Activated naive CD4-positive, alpha-beta T cell treated with anti-CD3 and anti-CD28 coated beads, Interleukin-2, amount 50 U/mL, for 72 hours (primary cell): ENCODE results near the gene KRTAP10-10. TPM values are rescaled to one million over a fixed set of nuclear protein-coding genes. Genes with fewer than 3 reads are reported as not detected.
"Not testable (repeated sequence)": the region's sequence is repeated elsewhere in the genome, so short reads cannot be mapped to it uniquely, and the experiment has no call there.

ENCODE experiments used
- ATAC-seq, 2 donors: fragments of 150-1000 bp; cut with Tn5 transposase; 2 replicates each; pipeline ENCODE4 v1.10.0; 2021; ENCODE audit warnings: mild to moderate bottlenecking in 2 of 2, moderate library complexity in 2 of 2
- DNase-seq, 2 donors: peaks; one replicate each; pipeline ENCODE4 v3.0.0; 2021 to 2022; ENCODE audit warnings: low spot score in 2 of 2
- H3K27ac Mint-ChIP-seq, 2 donors: one replicate each; pipeline ENCODE4 v1.8.0; 2022; ENCODE audit warnings: mild to moderate bottlenecking in 2 of 2, mixed read lengths in 2 of 2
- H3K36me3 Mint-ChIP-seq, 2 donors: one replicate each; pipeline ENCODE4 v1.8.0; 2022; ENCODE audit warnings: mixed read lengths in 2 of 2
- H3K9me3 Mint-ChIP-seq, 2 donors: one replicate each; pipeline ENCODE4 v1.8.0; 2022; ENCODE audit warnings: mixed read lengths in 2 of 2
- total RNA-seq, 2 donors: library from RNA; stranded (reverse); gene quantifications; one replicate each; pipeline ENCODE4 v1.2.3, GENCODE V29; 2022

Gene KRTAP10-10
- total RNA-seq, 2 donors from 2014 or later, result not detected

- no peaks in the 10 kb centered on the region for H3K36me3 Mint-ChIP-seq
- H3K27ac Mint-ChIP-seq, result peak overlapping the region in 1 of 2 donors; percentile 22
- ATAC-seq, result no peak
- no peak for DNase-seq
- H3K9me3 Mint-ChIP-seq, result no peaks in the 10 kb centered on the region
Measured at GRCh38 chr21:44681152-44681551, 44.0 kb downstream of the KRTAP10-10 start.

DNA sequence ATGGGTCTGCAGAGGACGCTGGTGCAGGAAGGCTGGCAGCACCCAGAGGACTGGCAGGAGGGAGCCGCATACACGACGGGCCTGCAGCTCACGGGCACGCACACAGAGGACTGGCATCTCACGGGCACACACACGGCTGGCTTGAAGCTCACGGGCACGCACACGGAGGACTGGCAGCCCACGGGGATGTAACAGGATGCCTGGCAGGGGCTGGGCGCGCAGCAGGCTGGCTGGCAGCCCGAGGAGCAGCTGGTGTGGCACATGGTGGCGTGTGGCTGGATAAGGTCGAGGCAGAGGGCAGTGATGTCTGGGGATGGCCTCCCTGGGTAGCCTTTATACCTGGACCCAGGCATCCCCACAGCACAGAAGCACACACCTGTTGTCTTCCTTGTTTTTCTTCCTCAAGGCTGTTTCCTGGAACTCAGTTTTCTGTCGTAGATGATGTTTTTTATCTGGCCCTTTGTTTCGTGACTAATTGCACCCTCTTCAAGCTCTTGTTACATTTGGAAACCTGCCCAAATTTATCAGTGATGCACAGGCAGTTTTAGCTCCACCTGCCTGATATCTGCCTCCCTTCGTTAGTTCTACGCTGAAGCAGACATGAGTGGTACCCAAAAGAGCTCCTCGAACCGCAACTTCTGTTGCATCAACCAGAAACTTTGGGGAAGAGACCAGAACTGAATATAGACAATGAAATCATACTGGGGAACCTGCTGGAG lies 44.9 kb downstream of the KRTAP10-10 start, which contains the start of gene KRTAP12-1:
Gene KRTAP12-1 (minus strand): TSS at position 303 of the 719 bp plus-strand sequence. CDS start 40 bp downstream, at position 263.
- peak within 1 kb of the TSS; percentile 14 to 22 for H3K27ac Mint-ChIP-seq
- H3K9me3 Mint-ChIP-seq, result no peaks in the 10 kb centered on the region
- no peak for DNase-seq
- ATAC-seq, result no peak
- no peaks in the 10 kb centered on the region for H3K36me3 Mint-ChIP-seq

DNA sequence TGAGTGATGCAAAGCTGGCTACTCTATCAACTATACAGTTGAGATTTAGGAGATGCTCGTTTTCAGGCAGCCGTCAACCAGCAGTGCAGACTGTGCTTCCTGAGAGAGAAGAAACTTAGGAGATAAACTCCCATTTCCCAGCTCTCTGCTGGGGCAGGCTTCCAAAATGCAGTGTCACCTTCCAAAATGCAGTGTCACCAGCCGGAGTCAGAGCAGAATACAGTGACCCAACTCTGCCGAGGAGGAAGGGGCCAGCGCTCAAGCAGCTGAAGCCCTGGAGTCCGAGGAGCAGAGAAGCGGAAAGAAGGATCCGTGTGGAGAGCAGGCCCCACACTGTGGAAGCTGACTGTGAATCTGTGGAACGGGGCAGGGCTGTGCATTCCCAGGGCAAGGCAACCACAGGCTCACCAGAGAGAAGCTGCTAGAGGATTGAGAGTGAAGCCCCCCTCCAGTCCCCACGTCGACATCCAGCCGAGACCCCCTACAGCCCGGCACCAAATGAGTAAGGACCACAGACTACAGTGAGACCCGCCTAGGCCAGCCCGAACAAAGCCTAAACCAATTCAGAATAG lies 45.5 kb downstream of the KRTAP10-10 start:
- Mint-ChIP-seq H3K27ac (peak overlapping the region in 1 of 2 donors; percentile 14), H3K9me3 (no peaks in the 10 kb centered on the region)
- ATAC-seq, result no peak

GRCh38 chr21:44684077-44684476 lies 46.9 kb downstream of the KRTAP10-10 start:
- Mint-ChIP-seq H3K9me3 (no peaks in the 10 kb centered on the region), H3K36me3 (no peaks in the 10 kb centered on the region), H3K27ac (peak overlapping the region in 1 of 2 donors; percentile 7)
- DNase-seq, result no peak
- ATAC-seq, result no peak

More for the DNA sequence above, 45.5 kb downstream of the KRTAP10-10 start:
- no peak for DNase-seq
- H3K36me3 Mint-ChIP-seq, result no peaks in the 10 kb centered on the region

DNA sequence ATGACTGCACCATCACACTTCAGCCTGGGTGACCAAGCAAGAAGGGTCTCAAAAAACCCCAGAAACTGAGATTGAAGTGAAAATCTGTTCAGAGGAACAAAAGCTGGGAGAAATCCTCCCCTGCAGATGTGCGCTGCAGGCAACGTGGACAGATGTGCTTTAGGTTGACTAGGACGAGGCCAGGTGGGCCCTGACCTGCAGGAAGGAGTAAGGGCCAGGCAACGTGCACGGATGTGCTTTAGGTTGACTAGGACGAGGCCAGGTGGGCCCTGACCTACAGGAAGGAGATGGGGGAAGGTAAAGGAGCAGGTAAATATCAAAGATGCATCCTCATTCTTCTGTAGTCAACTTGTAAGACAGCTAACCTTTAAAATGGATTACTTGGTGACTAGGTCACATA lies 47.3 kb downstream of the KRTAP10-10 start:
- H3K27ac Mint-ChIP-seq, result peak overlapping the region in 1 of 2 donors; percentile 7
- no peaks in the 10 kb centered on the region for H3K9me3 Mint-ChIP-seq
- no peaks in the 10 kb centered on the region for H3K36me3 Mint-ChIP-seq
- ATAC-seq, result no peak
- DNase-seq, result no peak

- not testable (repeated sequence) for H3K36me3 Mint-ChIP-seq, DNase-seq, H3K9me3 Mint-ChIP-seq, ATAC-seq, H3K27ac Mint-ChIP-seq
Measured at GRCh38 chr21:44685050-44685449, 47.9 kb downstream of the KRTAP10-10 start.

DNA sequence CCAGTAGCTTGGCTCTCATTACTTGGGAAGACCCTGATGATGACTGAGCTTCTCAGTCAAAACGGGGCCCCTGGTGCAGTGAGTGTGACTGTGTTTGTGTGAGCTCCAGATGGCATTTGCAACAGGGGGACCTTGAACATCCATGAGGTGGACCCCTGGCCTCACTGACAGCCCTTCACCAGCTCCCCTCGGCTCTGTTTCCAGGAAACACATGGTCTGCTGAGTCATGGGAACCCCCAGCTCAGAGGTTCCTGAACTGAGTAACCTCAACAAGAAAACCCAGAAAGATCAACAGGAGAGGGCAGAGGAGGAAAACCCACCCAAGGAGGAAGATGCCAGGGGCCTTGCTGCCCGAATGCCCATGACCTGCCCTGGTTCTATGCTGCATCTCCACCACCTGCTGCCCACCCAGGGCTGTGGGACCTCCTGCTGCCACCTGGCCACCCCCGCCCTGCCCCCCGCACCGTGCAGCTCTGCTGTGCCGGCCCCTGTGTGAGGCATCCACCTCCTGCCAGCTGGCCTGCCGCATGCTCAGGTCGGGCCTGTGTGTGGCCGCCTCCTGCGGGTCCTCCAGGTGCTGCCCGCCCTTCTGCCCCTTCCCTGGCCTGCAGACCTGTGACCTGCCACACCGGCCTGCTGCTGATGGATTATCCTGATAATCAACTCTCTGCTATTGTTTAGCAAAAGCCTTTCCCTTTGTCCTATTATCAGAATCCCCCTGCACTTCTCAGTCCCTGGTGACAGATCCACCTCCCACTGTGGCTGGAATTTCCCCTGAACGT lies 49.0 kb downstream of the KRTAP10-10 start:
- no peak for DNase-seq
- peak; percentile 14 to 30 for ATAC-seq
- Mint-ChIP-seq H3K36me3 (no peaks in the 10 kb centered on the region), H3K9me3 (no peaks in the 10 kb centered on the region), H3K27ac (peak overlapping the region; percentile 8 to 76)

DNA sequence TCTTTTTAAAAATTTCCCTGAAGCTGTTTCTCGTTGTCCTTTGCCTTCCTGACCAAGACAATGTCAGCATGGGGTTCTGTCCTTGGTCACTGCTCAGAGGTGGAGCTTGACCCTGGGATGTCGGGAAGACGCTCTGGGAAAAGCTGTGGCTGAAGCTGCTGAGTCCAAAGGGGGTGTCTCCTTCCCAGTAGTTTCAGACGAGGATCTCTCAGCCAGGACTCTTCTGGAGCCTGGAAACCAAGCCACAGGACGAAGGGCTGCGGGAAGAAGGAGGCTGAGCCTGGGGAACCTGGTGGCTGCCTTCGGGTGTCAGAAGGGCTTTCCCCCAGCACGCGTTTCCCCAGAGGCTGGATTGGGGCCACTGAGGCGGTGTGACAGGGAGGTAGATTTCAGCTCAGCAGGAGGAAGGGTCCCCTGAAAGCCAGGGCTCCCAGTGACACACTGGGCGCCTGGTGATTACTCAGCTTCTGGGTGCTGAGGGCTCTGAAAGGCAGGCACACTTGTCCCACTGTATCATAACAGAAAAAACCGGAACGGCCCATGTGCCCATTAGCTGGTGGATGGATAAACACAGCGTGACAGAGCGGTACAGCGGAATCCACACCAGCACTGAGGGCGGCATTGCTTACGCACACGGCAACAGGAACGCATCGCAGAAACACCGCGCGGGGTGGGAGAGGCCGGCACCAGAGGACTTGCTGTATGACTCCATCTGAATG lies 49.8 kb downstream of the KRTAP10-10 start:
- ATAC-seq, result no peak
- H3K27ac Mint-ChIP-seq, result peak overlapping the region; percentile 8 to 41
- no peaks in the 10 kb centered on the region for H3K9me3 Mint-ChIP-seq

DNA sequence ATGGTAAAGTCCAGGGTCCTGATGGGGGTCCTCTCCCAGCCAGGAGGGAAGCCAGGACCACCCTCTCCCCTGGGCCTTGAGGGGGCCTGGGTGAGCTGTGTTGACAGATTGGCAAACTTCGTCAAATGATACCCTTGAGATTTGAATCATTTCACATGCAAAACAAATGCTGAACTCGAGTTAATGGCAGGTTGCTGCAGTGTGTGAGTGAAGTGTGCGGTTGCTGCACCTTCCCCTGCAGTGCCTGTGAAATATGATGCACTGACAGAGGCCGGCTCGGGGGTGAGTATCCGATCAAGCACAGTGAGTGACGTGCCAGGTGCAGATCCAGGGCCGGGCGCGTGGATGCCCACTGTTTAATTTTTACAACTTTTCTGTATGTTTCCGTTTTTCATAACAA lies 50.5 kb downstream of the KRTAP10-10 start:
- no peak for ATAC-seq
- Mint-ChIP-seq H3K27ac (peak overlapping the region in 1 of 2 donors; percentile 90), H3K36me3 (peaks cover 0 to 5% of the 10 kb centered on the region in 2 donors), H3K9me3 (peaks cover 3 to 4% of the 10 kb centered on the region in 2 donors)
- DNase-seq, result no peak

More for the DNA sequence above, 49.8 kb downstream of the KRTAP10-10 start:
- DNase-seq, result no peak
- no peaks in the 10 kb centered on the region for H3K36me3 Mint-ChIP-seq

Other genes starting within 250 kb of the KRTAP10-10 start
- 1 to 10 TPM; 4.8 to 5.6 TPM for gene LRRC3, start 181.8 kb upstream of the KRTAP10-10 start, total RNA-seq
- gene KRTAP10-1, start 97.2 kb upstream of the KRTAP10-10 start, total RNA-seq, result not detected
- gene KRTAP10-2, start 85.9 kb upstream of the KRTAP10-10 start, total RNA-seq, result not detected
- gene KRTAP10-3, start 78.6 kb upstream of the KRTAP10-10 start, total RNA-seq, result not detected
- gene KRTAP10-4, start 63.6 kb upstream of the KRTAP10-10 start, total RNA-seq, result not detected
- gene KRTAP10-5, start 56.8 kb upstream of the KRTAP10-10 start, total RNA-seq, result not detected
- not detected for gene KRTAP10-6, start 44.9 kb upstream of the KRTAP10-10 start, total RNA-seq
- not detected for gene KRTAP10-7, start 36.8 kb upstream of the KRTAP10-10 start, total RNA-seq
- not detected for gene KRTAP10-8, start 25.3 kb upstream of the KRTAP10-10 start, total RNA-seq
- not detected for gene KRTAP10-9, start 10.3 kb upstream of the KRTAP10-10 start, total RNA-seq
- gene KRTAP10-11, start 9.1 kb downstream of the KRTAP10-10 start, total RNA-seq, result not detected
- not detected for gene KRTAP12-4, start 17.3 kb downstream of the KRTAP10-10 start, total RNA-seq
- not detected for gene KRTAP12-3, start 20.6 kb downstream of the KRTAP10-10 start, total RNA-seq
- not detected for gene KRTAP12-2, start 29.6 kb downstream of the KRTAP10-10 start, total RNA-seq
- gene KRTAP12-1, start 44.8 kb downstream of the KRTAP10-10 start, total RNA-seq, result not detected
- not detected for gene KRTAP10-12, start 59.8 kb downstream of the KRTAP10-10 start, total RNA-seq
- gene TSPEAR, start 74.2 kb downstream of the KRTAP10-10 start, total RNA-seq, result not detected
- 100 to 1,000 TPM; 114 to 126 TPM for gene UBE2G2, start 164.5 kb downstream of the KRTAP10-10 start, total RNA-seq
- 10 to 100 TPM; 72.8 to 81.2 TPM for gene SUMO3, start 180.7 kb downstream of the KRTAP10-10 start, total RNA-seq
- 10 to 100 TPM; 61.7 to 99.8 TPM for gene PTTG1IP, start 236.3 kb downstream of the KRTAP10-10 start, total RNA-seq